ENCODE results near the gene ETNK2. TPM values are rescaled to one million over a fixed set of nuclear protein-coding genes. Genes with fewer than 3 reads are reported as not detected.
A peak's percentile ranks its signal among the peaks of the same experiment; 100 is the strongest.

ETNK2 gene
- total and polyA plus RNA-seq, 2 of the 13 experiments (the other 11 are each of a cell fraction or from before 2014, with no cell fraction given) = 15.5 to 42.8 TPM

DNA sequence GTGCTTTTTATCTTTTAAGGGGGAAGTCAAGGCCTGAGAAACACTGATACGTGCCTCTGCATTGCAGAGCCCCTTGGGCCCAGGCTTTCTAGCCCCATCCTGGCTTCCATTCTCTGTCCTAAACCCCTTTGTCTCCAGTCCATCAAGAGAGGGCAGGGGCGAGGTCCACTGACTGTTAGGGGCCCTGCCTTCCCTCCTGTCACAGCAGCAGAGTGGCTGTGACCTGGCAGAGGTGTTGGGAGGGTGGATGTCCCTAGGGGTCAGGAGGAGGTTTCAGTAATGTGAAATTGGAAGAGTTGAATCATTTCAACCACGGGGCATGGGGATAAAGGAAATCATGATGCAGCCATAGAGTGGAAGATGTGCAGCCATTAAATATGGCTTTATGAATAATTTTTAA lies 54.9 kb downstream of the ETNK2 start (continued):
- TF ChIP-seq, protein P1, sequence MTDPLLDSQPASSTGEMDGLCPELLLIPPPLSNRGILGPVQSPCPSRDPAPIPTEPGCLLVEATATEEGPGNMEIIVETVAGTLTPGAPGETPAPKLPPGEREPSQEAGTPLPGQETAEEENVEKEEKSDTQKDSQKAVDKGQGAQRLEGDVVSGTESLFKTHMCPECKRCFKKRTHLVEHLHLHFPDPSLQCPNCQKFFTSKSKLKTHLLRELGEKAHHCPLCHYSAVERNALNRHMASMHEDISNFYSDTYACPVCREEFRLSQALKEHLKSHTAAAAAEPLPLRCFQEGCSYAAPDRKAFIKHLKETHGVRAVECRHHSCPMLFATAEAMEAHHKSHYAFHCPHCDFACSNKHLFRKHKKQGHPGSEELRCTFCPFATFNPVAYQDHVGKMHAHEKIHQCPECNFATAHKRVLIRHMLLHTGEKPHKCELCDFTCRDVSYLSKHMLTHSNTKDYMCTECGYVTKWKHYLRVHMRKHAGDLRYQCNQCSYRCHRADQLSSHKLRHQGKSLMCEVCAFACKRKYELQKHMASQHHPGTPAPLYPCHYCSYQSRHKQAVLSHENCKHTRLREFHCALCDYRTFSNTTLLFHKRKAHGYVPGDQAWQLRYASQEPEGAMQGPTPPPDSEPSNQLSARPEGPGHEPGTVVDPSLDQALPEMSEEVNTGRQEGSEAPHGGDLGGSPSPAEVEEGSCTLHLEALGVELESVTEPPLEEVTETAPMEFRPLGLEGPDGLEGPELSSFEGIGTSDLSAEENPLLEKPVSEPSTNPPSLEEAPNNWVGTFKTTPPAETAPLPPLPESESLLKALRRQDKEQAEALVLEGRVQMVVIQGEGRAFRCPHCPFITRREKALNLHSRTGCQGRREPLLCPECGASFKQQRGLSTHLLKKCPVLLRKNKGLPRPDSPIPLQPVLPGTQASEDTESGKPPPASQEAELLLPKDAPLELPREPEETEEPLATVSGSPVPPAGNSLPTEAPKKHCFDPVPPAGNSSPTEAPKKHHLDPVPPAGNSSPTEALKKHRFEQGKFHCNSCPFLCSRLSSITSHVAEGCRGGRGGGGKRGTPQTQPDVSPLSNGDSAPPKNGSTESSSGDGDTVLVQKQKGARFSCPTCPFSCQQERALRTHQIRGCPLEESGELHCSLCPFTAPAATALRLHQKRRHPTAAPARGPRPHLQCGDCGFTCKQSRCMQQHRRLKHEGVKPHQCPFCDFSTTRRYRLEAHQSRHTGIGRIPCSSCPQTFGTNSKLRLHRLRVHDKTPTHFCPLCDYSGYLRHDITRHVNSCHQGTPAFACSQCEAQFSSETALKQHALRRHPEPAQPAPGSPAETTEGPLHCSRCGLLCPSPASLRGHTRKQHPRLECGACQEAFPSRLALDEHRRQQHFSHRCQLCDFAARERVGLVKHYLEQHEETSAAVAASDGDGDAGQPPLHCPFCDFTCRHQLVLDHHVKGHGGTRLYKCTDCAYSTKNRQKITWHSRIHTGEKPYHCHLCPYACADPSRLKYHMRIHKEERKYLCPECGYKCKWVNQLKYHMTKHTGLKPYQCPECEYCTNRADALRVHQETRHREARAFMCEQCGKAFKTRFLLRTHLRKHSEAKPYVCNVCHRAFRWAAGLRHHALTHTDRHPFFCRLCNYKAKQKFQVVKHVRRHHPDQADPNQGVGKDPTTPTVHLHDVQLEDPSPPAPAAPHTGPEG (CRISPR knock-in tag; IDR thresholded peaks at IDR 0.05) = no peak
- no peak for TF ChIP-seq KDM4B (CRISPR knock-in tag; IDR thresholded peaks at IDR 0.05)
- no peak for TF ChIP-seq SNAI1 (CRISPR knock-in tag; IDR thresholded peaks at IDR 0.05; ENCODE audit: borderline replicate concordance)
- TF ChIP-seq ZSCAN25 (CRISPR knock-in tag; IDR thresholded peaks at IDR 0.05) = peak; percentile 77; the same call in 1 of the 2 replicates
- no peak for TF ChIP-seq ZNF143 (CRISPR knock-in tag; IDR thresholded peaks at IDR 0.05)
- peak; percentile 28; the same call in 1 of the 2 replicates for TF ChIP-seq GATAD2A (CRISPR knock-in tag; IDR thresholded peaks at IDR 0.05)
- TF ChIP-seq RBFOX2 (IDR thresholded peaks at IDR 0.05; ENCODE audit: low read depth, low read length) = no peak
- no peak for TF ChIP-seq ZNF335 (CRISPR knock-in tag; IDR thresholded peaks at IDR 0.05)
- TF ChIP-seq ZNF264 (CRISPR knock-in tag; IDR thresholded peaks at IDR 0.05) = peak; percentile 68
- TF ChIP-seq ZNF883 (CRISPR knock-in tag; IDR thresholded peaks at IDR 0.05; ENCODE audit: not compliant biosample characterization) = no peak
- no peak for TF ChIP-seq PRPF4 (IDR thresholded peaks at IDR 0.05; ENCODE audit: low read depth, low read length, poor library complexity, severe bottlenecking)
- no peak for TF ChIP-seq ZNF878 (CRISPR knock-in tag; IDR thresholded peaks at IDR 0.05)
- TF ChIP-seq HNF4A (CRISPR knock-in tag; IDR thresholded peaks at IDR 0.05) = peak; percentile 65
- no peak for TF ChIP-seq ZNF768 (CRISPR knock-in tag; IDR thresholded peaks at IDR 0.05)
- peak; percentile 25; the same call in 1 of the 2 replicates for TF ChIP-seq ZMYM3 (CRISPR knock-in tag; IDR thresholded peaks at IDR 0.05)
- TF ChIP-seq ZNF292 (CRISPR knock-in tag; IDR thresholded peaks at IDR 0.05; ENCODE audit: borderline replicate concordance, low read depth) = peak; percentile 45; the same call in 1 of the 2 replicates
- TF ChIP-seq, protein P2, sequence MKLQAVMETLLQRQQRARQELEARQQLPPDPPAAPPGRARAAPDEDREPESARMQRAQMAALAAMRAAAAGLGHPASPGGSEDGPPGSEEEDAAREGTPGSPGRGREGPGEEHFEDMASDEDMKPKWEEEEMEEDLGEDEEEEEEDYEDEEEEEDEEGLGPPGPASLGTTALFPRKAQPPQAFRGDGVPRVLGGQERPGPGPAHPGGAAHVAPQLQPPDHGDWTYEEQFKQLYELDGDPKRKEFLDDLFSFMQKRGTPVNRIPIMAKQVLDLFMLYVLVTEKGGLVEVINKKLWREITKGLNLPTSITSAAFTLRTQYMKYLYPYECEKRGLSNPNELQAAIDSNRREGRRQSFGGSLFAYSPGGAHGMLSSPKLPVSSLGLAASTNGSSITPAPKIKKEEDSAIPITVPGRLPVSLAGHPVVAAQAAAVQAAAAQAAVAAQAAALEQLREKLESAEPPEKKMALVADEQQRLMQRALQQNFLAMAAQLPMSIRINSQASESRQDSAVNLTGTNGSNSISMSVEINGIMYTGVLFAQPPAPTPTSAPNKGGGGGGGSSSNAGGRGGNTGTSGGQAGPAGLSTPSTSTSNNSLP (IDR thresholded peaks at IDR 0.05; ENCODE audit: low read depth, low read length) = no peak
- TF ChIP-seq SALL2 (CRISPR knock-in tag; IDR thresholded peaks at IDR 0.05) = no peak
- TF ChIP-seq RBM39 (IDR thresholded peaks at IDR 0.05; ENCODE audit: low read depth, low read length, poor library complexity, severe bottlenecking) = no peak
- TF ChIP-seq SOX13 (IDR thresholded peaks at IDR 0.05) = no peak
- peak in 1 of 2 experiments; percentile 33; a peak in 1 of 4 replicates for TF ChIP-seq SOX13 (CRISPR knock-in tag; conservative IDR thresholded peaks at IDR 0.05 in 1 of 2, IDR thresholded peaks at IDR 0.05 in 1 of 2)
- TF ChIP-seq SALL1 (CRISPR knock-in tag; IDR thresholded peaks at IDR 0.05) = peak; percentile 31; the same call in 1 of the 2 replicates
- no peak for TF ChIP-seq ZNF329 (CRISPR knock-in tag; IDR thresholded peaks at IDR 0.05; ENCODE audit: low read depth)
